Esophagus muscularis mucosa (tissue), 4 donors: ENCODE results near the gene MLKL. TPM values are rescaled to one million over a fixed set of nuclear protein-coding genes. Genes with fewer than 3 reads are reported as not detected.
"Not testable (repeated sequence)": the region's sequence is repeated elsewhere in the genome, so short reads cannot be mapped to it uniquely, and the experiment has no call there.

ENCODE experiments used
- DNase-seq: peaks from one replicate; pipeline ENCODE4 v3.0.0-alpha.2; 2017; ENCODE audit errors: extremely low spot score
- H3K27ac ChIP-seq, 4 donors: fragments of 200-600 bp; sonication (generic); replicated peaks in 1 of 4; 1 replicate in 3 of 4; 2 replicates in 1 of 4; pipeline ENCODE4 v1.5.1; 2016 to 2019; ENCODE audit warnings: mild to moderate bottlenecking in 1 of 4
- H3K27me3 ChIP-seq, 4 donors: fragments of 200-600 bp; sonication (generic); one replicate each; pipeline versions ENCODE4 v1.5.1 to v1.6.0; 2016 to 2019
- H3K36me3 ChIP-seq, 4 donors: fragments of 200-600 bp; sonication (generic); one replicate each; pipeline ENCODE4 v1.5.1; 2016 to 2019
- H3K4me1 ChIP-seq, 4 donors: fragments of 200-600 bp; sonication (generic); one replicate each; pipeline ENCODE4 v1.5.1; 2016 to 2019
- H3K4me3 ChIP-seq, 4 donors: fragments of 200-600 bp; sonication (generic); 1 replicate in 2 of 4; 2 replicates in 2 of 4; pipeline ENCODE4 v1.5.1; 2016 to 2019; ENCODE audit warnings: mild to moderate bottlenecking in 4 of 4, moderate library complexity in 1 of 4
- H3K9me3 ChIP-seq, 4 donors: fragments of 200-600 bp; sonication (generic); 1 replicate in 3 of 4; 2 replicates in 1 of 4; pipeline ENCODE4 v1.5.1; 2016 to 2019
- EP300 ChIP-seq: sonication (generic); formaldehyde crosslinking; IDR thresholded peaks from one replicate; pipeline ENCODE4 v1.6.1; 2017; ENCODE audit warnings: antibody characterized with exemption
- POLR2A ChIP-seq: fragments of 450-650 bp; IDR thresholded peaks from one replicate; pipeline ENCODE4 v1.6.1; 2017; ENCODE audit warnings: antibody characterized with exemption, moderate library complexity, mild to moderate bottlenecking, low read depth
- POLR2AphosphoS5 ChIP-seq, 2 donors: sonication (generic); formaldehyde crosslinking; IDR thresholded peaks; one replicate each; pipeline ENCODE4 v1.6.1; 2017; ENCODE audit warnings: antibody characterized with exemption in 2 of 2
- WGBS: methylation state at CpG from one replicate; pipeline ENCODE4 v1.1.5; 2018; 5-methylcytosine and 5-hydroxymethylcytosine counted together
- intact Hi-C: fragments of 100-400 bp; cut with DNase I; formaldehyde crosslinking; loops from one replicate; pipeline ENCODE4 v1.15.1; 2023
- total RNA-seq, 4 donors: library from RNA; depleted of rRNA; stranded (reverse); fragments of >200 nt; gene quantifications; one replicate each; pipeline versions ENCODE4 v1.1.0 to v1.2.1, GENCODE V29; 2016
- TF ChIP-seq, protein P1 (sequence below), 3 experiments: fragments of 200-600 bp in 2 of 3; fragments of 450-650 bp in 1 of 3; sonication (generic) in 2 of 3; IDR thresholded peaks; one replicate each; pipeline ENCODE4 v1.5.1; 2017 to 2019; ENCODE audit warnings: antibody characterized with exemption in 3 of 3, mild to moderate bottlenecking in 2 of 3, moderate library complexity in 1 of 3

The MLKL gene
- total RNA-seq, 4 donors from 2014 or later = 5.8 to 19.9 (median 7.3) TPM

GRCh38 chr16:74726716-74727115, 26.1 kb upstream of the MLKL start:
- intact Hi-C loops = no loop called here
- Histone ChIP-seq H3K36me3 (no peaks in the 10 kb centered on the region), H3K27ac (no peak overlapping the region), H3K4me1 (peaks cover 0 to 13% (median 7%) of the 10 kb centered on the region in 4 donors), H3K27me3 (peaks cover 0 to 15% (median 0%) of the 10 kb centered on the region in 4 donors), H3K4me3 (no peak overlapping the region), H3K9me3 (peaks cover 0 to 10% (median 7%) of the 10 kb centered on the region in 4 donors)
- whole genome bisulfite sequencing = 60% methylated on average over 1 of the region's 2 CpGs
- no peak for TF ChIP-seq POLR2AphosphoS5 (IDR thresholded peaks at IDR 0.05)
- TF ChIP-seq, protein P1, sequence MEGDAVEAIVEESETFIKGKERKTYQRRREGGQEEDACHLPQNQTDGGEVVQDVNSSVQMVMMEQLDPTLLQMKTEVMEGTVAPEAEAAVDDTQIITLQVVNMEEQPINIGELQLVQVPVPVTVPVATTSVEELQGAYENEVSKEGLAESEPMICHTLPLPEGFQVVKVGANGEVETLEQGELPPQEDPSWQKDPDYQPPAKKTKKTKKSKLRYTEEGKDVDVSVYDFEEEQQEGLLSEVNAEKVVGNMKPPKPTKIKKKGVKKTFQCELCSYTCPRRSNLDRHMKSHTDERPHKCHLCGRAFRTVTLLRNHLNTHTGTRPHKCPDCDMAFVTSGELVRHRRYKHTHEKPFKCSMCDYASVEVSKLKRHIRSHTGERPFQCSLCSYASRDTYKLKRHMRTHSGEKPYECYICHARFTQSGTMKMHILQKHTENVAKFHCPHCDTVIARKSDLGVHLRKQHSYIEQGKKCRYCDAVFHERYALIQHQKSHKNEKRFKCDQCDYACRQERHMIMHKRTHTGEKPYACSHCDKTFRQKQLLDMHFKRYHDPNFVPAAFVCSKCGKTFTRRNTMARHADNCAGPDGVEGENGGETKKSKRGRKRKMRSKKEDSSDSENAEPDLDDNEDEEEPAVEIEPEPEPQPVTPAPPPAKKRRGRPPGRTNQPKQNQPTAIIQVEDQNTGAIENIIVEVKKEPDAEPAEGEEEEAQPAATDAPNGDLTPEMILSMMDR (IDR thresholded peaks at IDR 0.05) = peak in 1 of 3 experiments; percentile 13
- no peak for DNase-seq

GRCh38 chr16:74725651-74726455, 25.2 kb upstream of the MLKL start:
- 92% methylated on average over 11 of the region's 12 CpGs for WGBS
- DNase-seq = no peak
- H3K4me3 ChIP-seq = no peak overlapping the region
- peaks cover 0 to 15% (median 0%) of the 10 kb centered on the region in 4 donors for H3K27me3 ChIP-seq
- H3K27ac ChIP-seq = peak overlapping the region in 1 of 4 donors; percentile 62
- no peaks in the 10 kb centered on the region for H3K36me3 ChIP-seq
- H3K9me3 ChIP-seq = peaks cover 0 to 10% (median 7%) of the 10 kb centered on the region in 4 donors
- TF ChIP-seq POLR2A (no peak), POLR2AphosphoS5 (IDR thresholded peaks at IDR 0.05) (no peak), EP300 (no peak)
- TF ChIP-seq, protein P1 (IDR thresholded peaks at IDR 0.05) = no peak
- H3K4me1 ChIP-seq = peaks cover 0 to 13% (median 7%) of the 10 kb centered on the region in 4 donors
- intact Hi-C loops = no loop called here

- peaks cover 0 to 10% (median 7%) of the 10 kb centered on the region in 4 donors for H3K9me3 ChIP-seq
- TF ChIP-seq, protein P1 (IDR thresholded peaks at IDR 0.05) = peak in 1 of 3 experiments; percentile 30
- no peak for TF ChIP-seq POLR2A
- intact Hi-C loops = no loop called here
- 58% methylated on average over 9 of the region's 19 CpGs for WGBS
- peak overlapping the region in 1 of 4 donors; percentile 62 for H3K27ac ChIP-seq
- no peak overlapping the region for H3K4me3 ChIP-seq
- peaks cover 0 to 15% (median 0%) of the 10 kb centered on the region in 4 donors for H3K27me3 ChIP-seq
- H3K4me1 ChIP-seq = peaks cover 0 to 13% (median 7%) of the 10 kb centered on the region in 4 donors
- no peaks in the 10 kb centered on the region for H3K36me3 ChIP-seq
- DNase-seq = no peak
Observed at GRCh38 chr16:74724820-74725549, 24.3 kb upstream of the MLKL start.

- intact Hi-C loops = no loop called here
- Histone ChIP-seq H3K4me3 (no peak overlapping the region), H3K36me3 (no peaks in the 10 kb centered on the region), H3K27me3 (peaks cover 0 to 15% (median 0%) of the 10 kb centered on the region in 4 donors), H3K9me3 (peaks cover 0 to 10% (median 7%) of the 10 kb centered on the region in 4 donors), H3K4me1 (peaks cover 0 to 13% (median 7%) of the 10 kb centered on the region in 4 donors), H3K27ac (no peak overlapping the region)
- TF ChIP-seq POLR2AphosphoS5 (IDR thresholded peaks at IDR 0.05) (no peak), EP300 (no peak), POLR2A (no peak)
- TF ChIP-seq, protein P1 (IDR thresholded peaks at IDR 0.05) = no peak
- DNase-seq = no peak
- WGBS = 87% methylated on average over 7 of the region's 7 CpGs
Observed at GRCh38 chr16:74723256-74723655, 22.6 kb upstream of the MLKL start.

- H3K4me3 ChIP-seq, intact Hi-C loops: not testable (repeated sequence)
- 71% methylated on average over 2 of the region's 2 CpGs for WGBS
Observed at GRCh38 chr16:74722156-74722555, 21.5 kb upstream of the MLKL start.

More at GRCh38 chr16:74722156-74722555, 21.5 kb upstream of the MLKL start:
- Histone ChIP-seq H3K4me1 (peaks cover 0 to 13% (median 7%) of the 10 kb centered on the region in 4 donors), H3K27me3 (peaks cover 0 to 14% (median 0%) of the 10 kb centered on the region in 4 donors)
- not testable (repeated sequence) for H3K9me3 ChIP-seq, DNase-seq, H3K36me3 ChIP-seq, H3K27ac ChIP-seq
